Trophoblast cell (in vitro differentiated cells and primary cell): ENCODE data around the gene AQP6.

ENCODE experiments used
- DNase-seq, 2 donors: peaks; one replicate each; pipeline ENCODE4 v3.0.0-alpha.2; 2016
- H2AFZ ChIP-seq: 2 replicates; pipeline ENCODE4 v1.6.1; 2013; ENCODE audit warnings: low read length, moderate library complexity, mild to moderate bottlenecking; ENCODE audit not compliant: insufficient read depth, poor library complexity
- H2AK5ac ChIP-seq: 2 replicates; pipeline ENCODE4 v1.6.1; 2013; ENCODE audit warnings: mild to moderate bottlenecking, low read length
- H2BK120ac ChIP-seq: 2 replicates; pipeline ENCODE4 v1.6.1; 2013; ENCODE audit warnings: low read length, mild to moderate bottlenecking, moderate library complexity; ENCODE audit not compliant: insufficient read depth, poor library complexity
- H2BK12ac ChIP-seq: 2 replicates; pipeline ENCODE4 v1.6.1; 2013; ENCODE audit warnings: mild to moderate bottlenecking, low read length, moderate library complexity
- H2BK5ac ChIP-seq: 2 replicates; pipeline ENCODE4 v1.6.1; 2013; ENCODE audit warnings: low read length, low read depth, moderate library complexity, mild to moderate bottlenecking; ENCODE audit not compliant: poor library complexity
- H3K14ac ChIP-seq: 2 replicates; pipeline ENCODE4 v1.6.1; 2013; ENCODE audit warnings: mild to moderate bottlenecking, low read length
- H3K18ac ChIP-seq: 2 replicates; pipeline ENCODE4 v1.6.1; 2013; ENCODE audit warnings: mild to moderate bottlenecking, low read length
- H3K23ac ChIP-seq: 2 replicates; pipeline ENCODE4 v1.6.1; 2013; ENCODE audit warnings: low read length
- H3K27ac ChIP-seq: 2 replicates; pipeline ENCODE4 v1.5.1; 2013; ENCODE audit warnings: low read depth, mild to moderate bottlenecking, inconsistent platforms, low read length, moderate library complexity
- H3K27me3 ChIP-seq: 2 replicates; pipeline ENCODE4 v1.6.1; 2013; ENCODE audit warnings: inconsistent platforms, mild to moderate bottlenecking, low read length, moderate library complexity; ENCODE audit not compliant: insufficient read depth
- H3K36me3 ChIP-seq, 2 experiments: 1 replicate in 1 of 2; 2 replicates in 1 of 2; pipeline ENCODE4 v1.6.1; 2013; ENCODE audit warnings: low read length in 2 of 2, mild to moderate bottlenecking in 2 of 2, moderate library complexity in 1 of 2; ENCODE audit not compliant: insufficient read depth in 2 of 2, control insufficient read depth in 1 of 2
- H3K4ac ChIP-seq: 2 replicates; pipeline ENCODE4 v1.6.1; 2013; ENCODE audit warnings: low read depth, mild to moderate bottlenecking, low read length, moderate library complexity
- H3K4me1 ChIP-seq, 2 experiments: 1 replicate in 1 of 2; 2 replicates in 1 of 2; pipeline ENCODE4 v1.6.1; 2013; ENCODE audit warnings: low read length in 2 of 2, mild to moderate bottlenecking in 2 of 2, moderate library complexity in 1 of 2; ENCODE audit not compliant: insufficient read depth in 2 of 2, control insufficient read depth in 1 of 2
- H3K4me2 ChIP-seq: 2 replicates; pipeline ENCODE4 v1.6.1; 2013; ENCODE audit warnings: inconsistent platforms, mild to moderate bottlenecking, low read length, moderate library complexity
- H3K4me3 ChIP-seq: 2 replicates; pipeline ENCODE4 v1.5.1; 2013; ENCODE audit warnings: mild to moderate bottlenecking, low read depth, low read length, inconsistent platforms
- H3K79me1 ChIP-seq: one replicate; pipeline ENCODE4 v1.6.1; 2013; ENCODE audit warnings: low read length
- H3K79me2 ChIP-seq: 2 replicates; pipeline ENCODE4 v1.6.1; 2013; ENCODE audit warnings: low read length, mild to moderate bottlenecking; ENCODE audit not compliant: control insufficient read depth, insufficient read depth, poor library complexity
- H3K9ac ChIP-seq: 2 replicates; pipeline ENCODE4 v1.6.1; 2013; ENCODE audit warnings: mild to moderate bottlenecking, low read length
- H3K9me3 ChIP-seq: 2 replicates; pipeline ENCODE4 v1.6.1; 2013; ENCODE audit warnings: low read depth, mild to moderate bottlenecking, control low read depth, inconsistent platforms, low read length; ENCODE audit not compliant: insufficient read depth
- H4K12ac ChIP-seq: 2 replicates; pipeline ENCODE4 v1.6.1; 2013; ENCODE audit warnings: low read depth, mild to moderate bottlenecking, low read length, moderate library complexity
- H4K8ac ChIP-seq: 2 replicates; pipeline ENCODE4 v1.6.1; 2013; ENCODE audit warnings: low read depth, mild to moderate bottlenecking, low read length, moderate library complexity
- H4K91ac ChIP-seq: one replicate; pipeline ENCODE4 v1.6.1; 2013; ENCODE audit warnings: low read depth, mild to moderate bottlenecking, low read length, moderate library complexity
- WGBS: extraction: QIAGEN DNeasy Blood & Tissue Kit; methylation state at CpG from one replicate; pipeline ENCODE4 v1.1.7; 2013; ENCODE audit warnings: missing lambda C conversion rate; ENCODE audit not compliant: insufficient read length, insufficient coverage; ENCODE audit errors: extremely low coverage; 5-methylcytosine and 5-hydroxymethylcytosine counted together

AQP6 gene

DNA sequence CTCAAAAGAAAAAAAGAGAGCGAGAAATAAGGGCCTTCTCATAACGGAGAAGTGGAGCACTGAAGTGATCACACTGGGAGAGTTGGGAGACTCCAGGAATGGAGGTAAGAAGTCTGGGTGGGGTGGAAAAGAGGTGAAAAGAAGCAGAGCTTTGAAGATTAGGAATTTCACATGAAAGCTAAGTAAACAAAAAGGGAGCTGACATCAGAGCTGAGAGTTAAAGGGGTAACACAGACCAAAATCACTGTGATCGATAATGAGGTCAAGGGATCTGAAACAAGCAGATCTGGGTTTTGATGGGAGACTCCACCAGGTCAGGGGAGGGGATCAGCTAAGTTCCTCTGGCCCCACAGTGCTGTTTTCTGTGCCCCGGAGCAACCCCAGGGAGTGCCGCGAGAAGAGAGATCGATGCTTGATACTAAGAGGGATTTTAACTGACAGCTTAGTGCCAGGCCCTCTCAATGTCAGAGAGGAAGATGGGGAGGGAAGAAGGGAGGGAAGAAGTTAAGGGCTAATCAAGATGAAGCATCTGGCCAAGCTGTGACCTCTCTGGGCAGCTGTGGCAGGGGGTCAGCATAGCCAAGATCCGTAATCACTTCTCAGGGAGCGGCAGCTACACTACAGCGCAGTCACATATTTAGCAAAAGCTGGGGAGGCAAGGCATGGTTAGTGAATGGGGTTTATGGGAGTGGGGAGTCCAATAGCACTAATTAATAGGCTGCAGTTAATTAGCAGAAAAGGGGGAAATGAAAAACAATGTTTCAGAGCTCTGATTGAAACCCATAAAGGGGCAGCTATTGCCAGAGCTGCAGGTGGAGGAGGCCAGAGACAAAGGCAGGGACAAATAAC, 8.0 kb downstream of the AQP6 start:
- Histone ChIP-seq H3K79me2 (no peaks in the 10 kb centered on the region), H3K79me1 (no peaks in the 10 kb centered on the region), H4K8ac (no peak overlapping the region), H3K36me3 (peaks cover 2 to 3% of the 10 kb centered on the region in 2 experiments), H3K4me1 (no peaks in the 10 kb centered on the region), H3K23ac (no peak overlapping the region), H3K9ac (no peak overlapping the region), H3K9me3 (no peaks in the 10 kb centered on the region), H2BK120ac (no peak overlapping the region), H2AK5ac (no peak overlapping the region), H2BK12ac (no peak overlapping the region), H3K18ac (no peak overlapping the region), H3K4me3 (no peak overlapping the region), H2BK5ac (no peak overlapping the region), H3K14ac (no peak overlapping the region), H3K4me2 (no peak overlapping the region), H3K4ac (no peak overlapping the region), H3K27me3 (no peaks in the 10 kb centered on the region), H3K27ac (no peak overlapping the region), H2AFZ (no peak overlapping the region), H4K12ac (no peak overlapping the region), H4K91ac (no peak overlapping the region)
- no peak for DNase-seq
- no CpG with 5 or more reads among the region's 10 CpGs for WGBS

DNA sequence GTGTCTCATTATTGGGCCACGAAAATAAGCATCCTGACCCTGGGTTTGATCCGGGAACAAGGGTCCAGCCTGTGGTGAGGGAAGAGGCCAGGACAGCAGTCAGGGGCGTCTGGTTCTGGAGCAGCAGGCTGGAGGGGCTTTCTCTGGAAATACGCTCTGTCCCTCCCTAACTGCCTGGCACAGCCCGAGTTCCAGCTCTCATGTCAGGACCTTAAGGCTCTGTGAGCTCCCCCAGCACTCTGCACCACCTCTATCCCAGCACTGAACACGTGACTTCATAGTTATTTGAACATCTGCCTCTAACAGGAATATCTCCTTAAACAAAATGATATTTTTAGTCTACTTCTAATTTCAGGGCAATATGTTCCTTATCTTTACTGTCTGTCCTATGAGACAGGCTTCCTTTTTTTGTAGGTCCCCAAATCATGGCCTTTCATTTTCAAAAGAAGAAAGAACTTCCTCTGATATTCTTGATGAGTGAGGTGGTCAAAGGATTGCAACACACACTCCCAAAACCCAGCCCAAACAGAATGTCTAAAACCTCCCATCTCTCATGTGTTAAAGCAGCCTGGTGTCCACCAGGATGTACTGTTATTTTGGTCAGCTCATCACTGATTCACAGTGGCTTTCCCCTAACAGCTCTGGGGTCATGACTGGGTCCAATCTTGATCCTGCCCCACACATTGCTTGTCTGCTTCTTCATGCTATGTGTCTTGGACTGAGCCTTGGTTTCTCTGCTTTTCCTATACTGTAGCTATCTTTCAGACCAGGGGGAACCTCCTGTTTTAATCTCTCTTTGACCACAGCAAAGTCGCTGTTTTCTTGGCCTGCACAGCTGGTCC, 9.7 kb downstream of the AQP6 start:
- Histone ChIP-seq H2BK5ac (no peak overlapping the region), H3K9me3 (no peaks in the 10 kb centered on the region), H3K27me3 (no peaks in the 10 kb centered on the region), H3K36me3 (peaks cover 2 to 5% of the 10 kb centered on the region in 2 experiments), H4K91ac (no peak overlapping the region), H3K4me3 (no peak overlapping the region), H3K18ac (no peak overlapping the region), H2BK12ac (no peak overlapping the region), H3K4ac (no peak overlapping the region), H4K12ac (no peak overlapping the region), H3K27ac (no peak overlapping the region), H3K4me1 (no peaks in the 10 kb centered on the region), H3K79me2 (no peaks in the 10 kb centered on the region), H3K9ac (no peak overlapping the region), H2AFZ (no peak overlapping the region), H2AK5ac (no peak overlapping the region), H4K8ac (no peak overlapping the region), H3K79me1 (no peaks in the 10 kb centered on the region), H3K23ac (no peak overlapping the region), H2BK120ac (no peak overlapping the region), H3K14ac (no peak overlapping the region), H3K4me2 (no peak overlapping the region)
- DNase-seq = peak in 1 of 2 donors; percentile 8
- no CpG with 5 or more reads among the region's 7 CpGs for WGBS

DNA sequence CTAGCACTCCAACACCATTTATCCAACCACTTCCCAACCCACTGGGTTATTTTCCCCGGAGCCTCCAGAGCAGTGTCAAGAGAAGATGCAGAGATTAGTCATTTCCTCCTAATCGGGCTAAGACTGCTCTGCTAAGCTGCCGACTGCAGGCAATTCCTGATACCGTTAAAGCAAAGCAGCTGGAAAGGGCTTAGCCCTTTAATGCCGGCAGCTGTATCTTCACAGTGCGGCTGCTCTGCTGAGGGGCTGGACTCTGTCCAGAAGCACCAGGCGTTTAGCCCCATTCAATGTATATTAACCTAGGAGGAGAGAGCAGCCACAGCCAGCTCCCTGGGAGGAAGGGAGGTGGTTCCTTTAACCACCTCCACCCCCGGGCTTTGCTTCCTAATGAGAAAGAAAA, 11.1 kb downstream of the AQP6 start:
- H3K18ac ChIP-seq = no peak overlapping the region
- H4K91ac ChIP-seq = no peak overlapping the region
- no CpG with 5 or more reads among the region's 8 CpGs for WGBS
- H3K9ac ChIP-seq = no peak overlapping the region
- H3K4me3 ChIP-seq = no peak overlapping the region
- peak in 1 of 2 donors; percentile 8 for DNase-seq
- no peaks in the 10 kb centered on the region for H3K9me3 ChIP-seq
- no peak overlapping the region for H2AFZ ChIP-seq
- H3K79me2 ChIP-seq = no peaks in the 10 kb centered on the region
- no peak overlapping the region for H4K8ac ChIP-seq
- H3K79me1 ChIP-seq = no peaks in the 10 kb centered on the region
- no peak overlapping the region for H3K27ac ChIP-seq
- H2AK5ac ChIP-seq = no peak overlapping the region
- no peak overlapping the region for H3K23ac ChIP-seq
- H3K27me3 ChIP-seq = no peaks in the 10 kb centered on the region
- peaks cover 2 to 12% of the 10 kb centered on the region in 2 experiments for H3K36me3 ChIP-seq
- H2BK5ac ChIP-seq = no peak overlapping the region
- H4K12ac ChIP-seq = no peak overlapping the region
- no peak overlapping the region for H3K4ac ChIP-seq
- H3K4me1 ChIP-seq = no peaks in the 10 kb centered on the region
- H3K4me2 ChIP-seq = no peak overlapping the region
- no peak overlapping the region for H3K14ac ChIP-seq
- no peak overlapping the region for H2BK12ac ChIP-seq
- H2BK120ac ChIP-seq = no peak overlapping the region

DNA sequence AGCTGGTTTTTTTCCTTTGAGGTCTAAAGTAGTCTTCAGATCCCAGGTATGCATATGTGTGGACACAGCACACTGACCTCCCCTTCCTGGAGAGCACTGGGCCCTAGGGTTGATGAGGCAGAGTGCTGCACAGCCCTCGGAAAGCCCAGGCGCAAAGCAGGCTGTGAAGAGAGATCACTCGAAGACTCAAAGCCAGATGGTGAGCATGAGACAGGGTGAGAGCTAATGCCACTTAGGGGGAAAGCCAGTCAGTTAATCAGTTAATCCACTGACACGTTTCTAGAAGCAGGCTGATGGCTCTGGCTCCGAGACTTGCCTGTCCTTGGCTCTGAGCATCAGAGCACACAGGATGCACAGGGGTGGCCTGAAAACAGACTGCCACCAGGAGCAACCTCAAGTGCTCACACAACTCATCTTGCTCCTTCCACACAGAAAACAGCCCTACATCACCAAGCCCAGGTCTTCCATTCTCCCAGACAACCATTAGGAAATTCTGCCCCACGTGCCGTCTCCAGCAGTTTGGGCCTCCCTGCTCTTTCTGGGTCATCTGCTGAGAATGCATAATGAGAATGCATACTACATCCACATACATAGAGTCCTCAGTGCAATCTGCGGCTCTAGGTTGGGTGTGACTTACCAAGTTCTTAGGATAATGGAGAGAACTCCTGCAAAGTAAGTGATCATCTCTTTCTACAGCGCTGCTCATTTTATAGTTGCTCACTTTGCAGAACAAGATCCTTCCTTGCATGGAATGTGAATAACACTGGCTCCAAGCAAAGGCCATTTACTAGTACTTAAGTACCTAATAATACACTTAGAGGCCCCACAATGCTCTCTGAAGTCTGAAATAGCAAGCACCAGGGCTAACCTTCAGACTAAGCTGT, 12.0 kb downstream of the AQP6 start:
- H2BK5ac ChIP-seq = no peak overlapping the region
- H3K14ac ChIP-seq = no peak overlapping the region
- no peaks in the 10 kb centered on the region for H3K4me1 ChIP-seq
- no peak overlapping the region for H2BK12ac ChIP-seq
- no peaks in the 10 kb centered on the region for H3K9me3 ChIP-seq
- no peak overlapping the region for H3K4ac ChIP-seq
- no peaks in the 10 kb centered on the region for H3K79me2 ChIP-seq
- H3K9ac ChIP-seq = no peak overlapping the region
- no peaks in the 10 kb centered on the region for H3K79me1 ChIP-seq
- no peak for DNase-seq
- H4K91ac ChIP-seq = no peak overlapping the region
- H3K4me2 ChIP-seq = no peak overlapping the region
- H3K4me3 ChIP-seq = no peak overlapping the region
- peaks cover 2 to 13% of the 10 kb centered on the region in 2 experiments for H3K36me3 ChIP-seq
- H3K23ac ChIP-seq = no peak overlapping the region
- H4K12ac ChIP-seq = no peak overlapping the region
- H3K27me3 ChIP-seq = no peaks in the 10 kb centered on the region
- H2BK120ac ChIP-seq = no peak overlapping the region
- no peak overlapping the region for H3K18ac ChIP-seq
- no peak overlapping the region for H2AK5ac ChIP-seq
- no peak overlapping the region for H2AFZ ChIP-seq
- no CpG with 5 or more reads among the region's 9 CpGs for WGBS
- H3K27ac ChIP-seq = no peak overlapping the region
- H4K8ac ChIP-seq = no peak overlapping the region
